Effector CD4-positive, alpha-beta T cell (primary cell): ENCODE results near the gene PHB1.
"Not testable (repeated sequence)": the region's sequence is repeated elsewhere in the genome, so short reads cannot be mapped to it uniquely, and the experiment has no call there.

Source experiments
- DNase-seq: peaks from one replicate; pipeline ENCODE4 v3.0.0-alpha.2; 2020

PHB1 gene

GRCh38 chr17:49378311-49378710 lies 36.4 kb downstream of the PHB1 start:
- no peak for DNase-seq

DNA sequence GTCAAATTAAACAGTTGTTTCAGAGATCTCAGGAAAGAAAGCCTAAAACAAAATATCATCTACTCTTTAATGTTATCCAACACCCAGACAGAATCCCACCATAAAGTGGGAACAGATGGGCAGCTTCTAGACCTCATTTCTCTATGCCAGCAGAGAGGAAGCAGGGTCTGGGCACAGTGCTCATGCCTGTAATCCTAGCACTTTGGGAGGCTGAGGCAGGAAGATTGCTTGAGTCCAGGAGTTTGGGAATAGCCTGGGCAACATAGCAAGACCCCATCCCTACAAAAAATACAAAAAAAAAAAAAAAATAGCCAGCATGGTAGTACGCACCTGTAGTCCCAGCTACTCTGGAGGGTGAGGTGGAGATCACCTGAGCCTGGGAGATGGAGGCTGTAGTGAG lies 39.1 kb downstream of the PHB1 start:
- no peak for DNase-seq

DNA sequence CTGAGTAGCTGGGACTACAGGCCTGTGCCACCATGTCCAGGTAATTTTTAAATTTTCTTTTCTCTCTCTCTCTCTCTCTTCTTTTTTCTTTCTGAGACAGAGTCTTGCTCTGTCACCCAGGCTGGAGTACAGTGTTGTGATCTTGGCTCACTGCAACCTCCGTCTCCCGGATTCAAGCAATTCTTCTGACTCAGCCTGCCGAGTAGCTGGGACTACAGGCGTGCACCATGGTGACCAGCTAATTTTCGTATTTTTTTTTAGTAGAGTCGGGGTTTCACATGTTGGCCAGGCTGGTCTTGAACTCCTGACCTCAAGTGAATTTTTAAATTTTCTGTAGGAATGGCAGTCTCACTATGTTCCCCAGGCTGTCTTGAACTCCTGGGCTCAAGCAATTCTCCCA lies 41.6 kb downstream of the PHB1 start:
- DNase-seq, result no peak

DNA sequence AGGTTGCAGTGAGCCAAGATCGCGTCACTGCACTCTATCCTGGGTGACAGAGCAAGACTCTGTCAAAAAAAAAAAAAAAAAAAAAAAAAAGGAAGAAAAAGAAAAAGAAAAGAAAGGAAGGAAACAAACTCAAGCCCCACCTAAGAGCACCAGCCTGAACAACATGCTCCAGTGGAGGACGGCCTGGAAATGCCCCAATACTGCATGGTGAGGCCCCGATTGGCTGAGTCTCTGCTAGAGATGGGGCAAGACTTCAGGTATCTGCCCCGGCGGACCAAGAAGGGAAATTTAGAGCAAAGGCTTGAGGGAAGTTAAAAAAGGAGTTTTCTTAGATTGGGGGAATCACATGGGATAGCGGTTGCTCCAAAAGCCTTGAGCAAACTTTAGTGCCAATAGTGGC lies 42.3 kb downstream of the PHB1 start:
- DNase-seq, result no peak

DNA sequence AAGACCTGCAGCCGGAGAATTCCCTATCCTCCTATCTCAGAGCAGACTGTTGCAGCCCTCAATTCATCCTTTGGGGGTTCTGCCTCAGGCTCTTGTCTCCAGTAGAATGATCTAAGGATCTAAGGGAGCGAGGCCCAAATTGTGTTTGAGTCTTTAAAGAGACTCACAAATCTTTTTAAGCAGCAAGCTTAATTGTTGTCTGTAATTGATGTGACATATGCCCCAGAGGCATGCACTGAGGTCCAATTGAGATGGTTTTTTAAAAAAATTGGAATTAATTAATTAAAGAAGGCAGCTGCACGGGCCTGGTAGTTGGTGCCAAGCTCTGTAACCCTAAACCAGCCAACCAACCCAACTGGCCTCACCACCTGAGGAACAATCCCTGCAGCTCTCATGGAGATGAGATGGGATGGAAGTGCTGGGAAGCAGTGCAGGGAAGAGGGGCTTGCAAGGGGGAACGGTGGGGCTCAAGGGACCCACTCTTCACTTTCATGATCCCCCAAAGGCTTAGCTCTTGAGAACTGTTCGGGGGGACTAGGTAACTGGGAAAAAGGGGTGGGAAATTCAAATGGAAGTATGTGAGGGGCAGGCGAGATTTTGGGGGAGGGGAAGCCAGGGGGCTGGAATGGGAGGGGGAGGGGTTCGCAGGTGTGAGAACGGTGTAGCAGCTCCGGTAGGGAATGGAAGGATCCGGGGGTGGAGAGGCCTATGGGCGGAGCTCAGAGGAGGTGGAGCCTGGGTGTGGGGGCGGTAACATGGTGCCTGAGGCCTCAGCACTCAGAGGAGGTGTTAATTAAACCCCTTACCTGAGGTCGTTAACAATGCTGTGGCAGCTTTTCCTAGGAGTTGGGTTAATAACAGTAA lies 43.5 kb downstream of the PHB1 start:
- DNase-seq, result no peak

GRCh38 chr17:49369760-49370159 lies 44.9 kb downstream of the PHB1 start:
- DNase-seq, result no peak

- no peak for DNase-seq
These were observed 45.6 kb downstream of the PHB1 start for GRCh38 chr17:49369089-49369488.

GRCh38 chr17:49365667-49366066 lies 49.0 kb downstream of the PHB1 start:
- no peak for DNase-seq

DNA sequence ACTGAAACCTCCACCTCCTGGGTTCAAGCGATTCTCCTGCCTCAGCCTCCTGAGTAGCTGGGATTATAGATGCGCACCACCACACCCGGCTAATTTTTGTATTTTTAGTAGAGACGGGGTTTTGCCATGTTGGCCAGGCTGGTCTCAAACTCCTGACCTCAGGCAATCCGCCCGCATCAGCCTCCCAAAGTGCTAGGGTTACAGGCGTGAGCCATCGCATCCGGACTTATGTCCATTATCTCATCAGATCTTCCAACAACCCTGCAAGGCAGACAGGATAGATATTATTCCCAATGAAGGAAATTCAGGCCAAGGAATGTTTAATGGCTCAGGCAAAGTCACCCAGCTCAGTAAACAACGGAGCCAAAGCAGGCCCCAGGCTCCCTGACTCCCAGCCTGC lies 49.6 kb downstream of the PHB1 start:
- DNase-seq, result not testable (repeated sequence)

GRCh38 chr17:49364119-49364518 lies 50.6 kb downstream of the PHB1 start:
- no peak for DNase-seq

GRCh38 chr17:49363251-49363650 lies 51.4 kb downstream of the PHB1 start:
- DNase-seq, result no peak

DNA sequence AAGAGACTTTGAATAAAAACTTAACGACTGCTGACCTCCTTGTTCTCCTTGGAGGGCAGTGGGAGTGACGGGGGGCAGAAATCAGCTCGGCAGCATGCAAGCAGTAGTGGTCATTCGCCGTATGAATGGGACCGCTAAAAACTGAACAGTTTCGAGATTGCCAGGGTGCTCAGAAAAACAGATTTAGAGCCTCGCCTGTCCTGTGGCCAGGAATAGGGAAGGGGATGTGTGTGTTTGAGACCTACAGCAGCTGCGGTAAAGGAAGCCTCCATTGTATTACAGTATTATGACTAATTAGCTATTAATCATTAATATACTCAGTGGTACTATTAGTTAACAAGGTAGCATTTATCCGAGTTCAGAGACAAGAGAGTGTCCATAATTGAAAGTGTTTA lies 52.0 kb downstream of the PHB1 start:
- no peak for DNase-seq

DNA sequence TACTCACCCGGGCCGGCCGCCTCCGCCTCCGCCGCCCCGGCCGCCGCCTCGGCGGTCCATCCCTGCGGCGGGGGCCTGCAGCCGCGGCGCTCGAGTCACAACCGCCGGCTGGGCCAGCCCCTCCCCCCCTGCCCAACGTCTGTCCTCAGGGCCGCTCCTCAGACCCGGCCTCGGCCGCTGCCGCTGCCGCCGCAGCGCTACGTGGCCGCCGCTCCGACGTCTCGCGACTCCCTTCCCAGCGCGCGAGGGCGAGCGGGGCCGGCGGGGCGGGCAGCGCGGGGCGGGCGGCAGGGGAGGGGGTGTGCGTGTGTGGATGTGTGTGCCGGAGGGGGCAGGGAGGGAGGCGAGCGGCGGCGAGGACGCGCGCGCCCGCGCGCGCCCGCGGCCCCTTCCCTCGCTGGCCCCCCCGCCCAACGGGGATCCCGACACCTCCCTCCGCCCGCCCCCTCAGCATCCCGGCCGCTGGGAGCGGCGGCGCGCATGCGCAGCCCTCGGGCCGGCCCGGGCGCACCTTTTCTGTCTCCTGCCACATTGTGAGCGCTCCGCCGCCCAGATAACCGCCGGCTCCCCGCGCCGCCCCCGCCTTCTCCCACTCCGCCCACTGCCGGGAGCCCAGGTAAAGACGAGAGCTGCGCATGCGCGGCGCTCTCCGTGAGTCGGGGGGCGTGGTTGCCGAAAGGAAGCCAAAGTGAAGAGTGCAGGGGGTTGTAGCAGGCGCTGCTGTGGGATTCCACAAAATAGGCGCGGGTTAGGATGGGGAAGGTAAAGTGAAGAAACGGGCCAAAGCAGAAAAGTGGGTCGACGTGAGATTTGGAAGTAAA lies 52.6 kb downstream of the PHB1 start, which contains the start of gene ZNF652:
Gene ZNF652, minus strand, starts transcription at position 349 of the 821 bp plus-strand sequence. CDS start 44,525 bp downstream, outside the sequence.
- DNase-seq, result peak; percentile 90

- peak; percentile 84 for DNase-seq
These were observed 53.4 kb downstream of the PHB1 start for GRCh38 chr17:49361129-49361901.

- DNase-seq, result no peak
These were observed 53.9 kb downstream of the PHB1 start for GRCh38 chr17:49360796-49361128.

GRCh38 chr17:49359990-49360795 lies 54.5 kb downstream of the PHB1 start:
- DNase-seq, result no peak

GRCh38 chr17:49358641-49359247 lies 55.9 kb downstream of the PHB1 start:
- DNase-seq, result no peak

DNA sequence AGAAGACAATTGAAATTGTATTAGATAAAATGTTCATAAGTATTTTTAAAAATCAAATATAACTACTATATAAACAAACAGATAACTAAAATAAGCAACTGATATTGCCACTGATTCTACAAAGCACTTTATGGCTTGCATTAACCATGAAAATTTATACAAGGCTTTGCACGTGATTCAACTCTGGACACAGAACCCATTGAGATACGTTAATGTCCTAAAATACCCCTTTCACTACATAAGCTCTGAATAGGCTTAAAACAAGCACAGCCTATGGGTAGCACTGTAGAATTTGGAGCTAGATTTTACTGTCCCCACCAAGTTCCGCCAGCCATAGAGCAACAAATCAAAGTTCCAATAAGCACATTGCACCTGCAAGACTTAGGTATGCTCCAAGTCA lies 57.2 kb downstream of the PHB1 start:
- DNase-seq, result no peak

DNA sequence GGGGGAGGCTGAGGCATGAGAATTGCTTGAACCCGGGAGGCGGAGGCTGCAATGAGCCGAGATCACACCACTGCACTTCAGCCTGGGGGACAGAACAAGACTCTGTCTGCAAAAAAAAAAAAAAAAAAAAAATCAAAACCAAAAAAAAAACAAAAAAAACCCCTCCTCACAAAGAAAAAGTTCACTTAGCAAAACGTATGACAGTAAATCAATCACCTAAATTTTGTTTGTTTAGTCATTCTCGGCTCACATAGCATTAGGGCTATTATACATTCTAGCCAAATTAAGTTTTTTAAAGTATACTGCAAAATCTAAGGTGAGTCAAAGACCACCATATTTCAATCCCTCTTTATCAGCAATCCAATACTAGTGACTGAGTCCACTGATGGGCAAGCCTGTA lies 58.4 kb downstream of the PHB1 start:
- DNase-seq, result no peak
